CD14-positive monocyte (primary cell): ENCODE data around the gene LANCL1. TPM values are rescaled to one million over a fixed set of nuclear protein-coding genes. Genes with fewer than 3 reads are reported as not detected.

Source experiments
- DNase-seq, 3 donors: peaks; one replicate each; pipeline ENCODE4 v3.0.0-alpha.2; 2011 to 2022
- H2AFZ ChIP-seq: 2 replicates; pipeline ENCODE4 v1.6.0; 2012; ENCODE audit warnings: mild to moderate bottlenecking, low read depth, low read length, inconsistent platforms; ENCODE audit not compliant: insufficient read depth, poor library complexity, severe bottlenecking
- H3K27ac ChIP-seq, 2 donors: 1 replicate in 1 of 2; 2 replicates in 1 of 2; pipeline ENCODE4 v1.5.1; 2012 to 2013; ENCODE audit warnings: low read length in 2 of 2, control low read depth in 1 of 2, inconsistent platforms in 1 of 2, low read depth in 1 of 2, mild to moderate bottlenecking in 1 of 2
- H3K27me3 ChIP-seq, 2 donors: one replicate each; pipeline versions ENCODE4 v1.6.0 to v1.6.1; 2011 to 2013; ENCODE audit warnings: low read length in 2 of 2; ENCODE audit not compliant: control insufficient read depth in 2 of 2, insufficient read depth in 2 of 2
- H3K36me3 ChIP-seq, 2 donors: replicated peaks in 1 of 2; 1 replicate in 1 of 2; 2 replicates in 1 of 2; pipeline versions ENCODE4 v1.5.1 to v1.6.1; 2012 to 2013; ENCODE audit warnings: low read length in 2 of 2, control low read depth in 1 of 2, inconsistent platforms in 1 of 2, mild to moderate bottlenecking in 1 of 2; ENCODE audit not compliant: insufficient read depth in 2 of 2, control insufficient read depth in 1 of 2
- H3K4me1 ChIP-seq, 2 donors: 1 replicate in 1 of 2; 2 replicates in 1 of 2; pipeline versions ENCODE4 v1.5.1 to v1.6.1; 2012 to 2013; ENCODE audit warnings: low read length in 2 of 2, control low read depth in 1 of 2, inconsistent platforms in 1 of 2, mild to moderate bottlenecking in 1 of 2, moderate library complexity in 1 of 2; ENCODE audit not compliant: insufficient read depth in 2 of 2, control insufficient read depth in 1 of 2
- H3K4me2 ChIP-seq: replicated peaks from 2 replicates; pipeline ENCODE3; 2012; ENCODE audit warnings: low read length, moderate library complexity, mild to moderate bottlenecking; ENCODE audit not compliant: poor library complexity, severe bottlenecking; ENCODE audit errors: extremely low read depth
- H3K4me3 ChIP-seq, 3 experiments: fragments of 200-600 bp in 1 of 3; sonication (generic) in 1 of 3; replicated peaks in 1 of 3; 1 replicate in 2 of 3; 2 replicates in 1 of 3; pipeline ENCODE4 v1.5.1; 2011 to 2013; ENCODE audit warnings: low read length in 3 of 3, mild to moderate bottlenecking in 3 of 3, control low read depth in 2 of 3, low read depth in 2 of 3, inconsistent platforms in 1 of 3, moderate library complexity in 1 of 3
- H3K79me2 ChIP-seq: 2 replicates; pipeline ENCODE4 v1.6.0; 2012; ENCODE audit warnings: mild to moderate bottlenecking, control low read depth, inconsistent platforms, low read length, moderate library complexity; ENCODE audit not compliant: insufficient read depth
- H3K9ac ChIP-seq: 2 replicates; pipeline ENCODE4 v1.6.0; 2017; ENCODE audit warnings: low read length, mild to moderate bottlenecking; ENCODE audit not compliant: insufficient read depth, poor library complexity, severe bottlenecking
- H3K9me3 ChIP-seq, 2 donors: replicated peaks in 1 of 2; 1 replicate in 1 of 2; 2 replicates in 1 of 2; pipeline versions ENCODE4 v1.5.1 to v1.6.1; 2012 to 2013; ENCODE audit warnings: low read length in 2 of 2, control low read depth in 1 of 2; ENCODE audit not compliant: control insufficient read depth in 1 of 2, insufficient read depth in 1 of 2
- H4K20me1 ChIP-seq: 2 replicates; pipeline ENCODE4 v1.6.0; 2012; ENCODE audit warnings: mild to moderate bottlenecking, low read length, control low read depth, moderate library complexity; ENCODE audit not compliant: insufficient read depth
- H3K27ac Mint-ChIP-seq, 7 donors: one replicate each; pipeline ENCODE4 v1.8.0; 2020; ENCODE audit warnings: mild to moderate bottlenecking in 7 of 7, mixed read lengths in 7 of 7, moderate library complexity in 6 of 7, inconsistent platforms in 2 of 7
- H3K27me3 Mint-ChIP-seq, 3 donors: one replicate each; pipeline ENCODE4 v1.8.0; 2021 to 2022; ENCODE audit warnings: low read depth in 3 of 3, mild to moderate bottlenecking in 3 of 3, mixed read lengths in 3 of 3, moderate library complexity in 3 of 3, inconsistent platforms in 1 of 3
- H3K36me3 Mint-ChIP-seq, 2 donors: one replicate each; pipeline ENCODE4 v1.8.0; 2020; ENCODE audit warnings: mixed read lengths in 2 of 2, inconsistent platforms in 1 of 2, mild to moderate bottlenecking in 1 of 2
- H3K4me1 Mint-ChIP-seq: one replicate; pipeline ENCODE4 v1.8.0; 2020; ENCODE audit warnings: mild to moderate bottlenecking, mixed read lengths
- H3K4me3 Mint-ChIP-seq, 2 donors: one replicate each; pipeline ENCODE4 v1.8.0; 2020; ENCODE audit warnings: mild to moderate bottlenecking in 2 of 2, mixed read lengths in 2 of 2, moderate library complexity in 1 of 2
- H3K9me3 Mint-ChIP-seq, 7 donors: one replicate each; pipeline ENCODE4 v1.8.0; 2020 to 2022; ENCODE audit warnings: mixed read lengths in 7 of 7, mild to moderate bottlenecking in 6 of 7, moderate library complexity in 6 of 7, inconsistent platforms in 2 of 7
- CTCF ChIP-seq: fragments of 200-600 bp; IDR thresholded peaks from one replicate; pipeline ENCODE4 v1.8.0; 2022; ENCODE audit warnings: antibody characterized with exemption, mild to moderate bottlenecking
- WGBS: methylation state at CpG from one replicate; pipeline ENCODE4 v1.1.5; 2013; ENCODE audit warnings: missing lambda C conversion rate; ENCODE audit not compliant: insufficient coverage; 5-methylcytosine and 5-hydroxymethylcytosine counted together
- intact Hi-C, 2 donors: fragments of 100-400 bp; cut with micrococcal nuclease; formaldehyde crosslinking; loops; one replicate each; pipeline versions ENCODE4 v1.15.0 to v1.15.1; 2023
- polyA plus RNA-seq, 3 donors: library from polyadenylated mRNA; depleted of rRNA in 1 of 3; unstranded in 2 of 3; stranded (reverse) in 1 of 3; fragments of 300-500 nt in 2 of 3; fragments of >200 nt in 1 of 3; fragmentation: Illumina TruSeq in 2 of 3; gene quantifications; 1 replicate in 2 of 3; 2 replicates in 1 of 3; pipeline ENCODE4 v1.2.3, GENCODE V29; 2012 to 2021

LANCL1 gene
- polyA plus RNA-seq, 3 donors = 4.8 to 11.1 (median 6.1) TPM

- no peak for TF ChIP-seq CTCF
- H3K4me3 ChIP-seq = no peak overlapping the region
- no peaks in the 10 kb centered on the region for H3K4me1 ChIP-seq
- no peak overlapping the region for H3K27ac ChIP-seq
- no peak overlapping the region for H3K27ac Mint-ChIP-seq
- no peaks in the 10 kb centered on the region for H3K9me3 ChIP-seq
- H3K79me2 ChIP-seq = no peaks in the 10 kb centered on the region
- H3K27me3 Mint-ChIP-seq = no peaks in the 10 kb centered on the region
- peaks cover 16 to 49% of the 10 kb centered on the region in 2 donors for H3K36me3 ChIP-seq
- no peak overlapping the region for H2AFZ ChIP-seq
- no CpG with 5 or more reads among the region's 1 CpG for WGBS
- no peak overlapping the region for H3K9ac ChIP-seq
- no peak overlapping the region for H3K4me3 Mint-ChIP-seq
- H3K27me3 ChIP-seq = no peaks in the 10 kb centered on the region
- intact Hi-C loops = no loop called here
- DNase-seq = no peak
- H3K4me2 ChIP-seq = no peak overlapping the region
- H3K9me3 Mint-ChIP-seq = peaks cover 0 to 2% (median 0%) of the 10 kb centered on the region in 7 donors
- peaks cover 41 to 43% of the 10 kb centered on the region in 2 donors for H3K36me3 Mint-ChIP-seq
- no peaks in the 10 kb centered on the region for H3K4me1 Mint-ChIP-seq
- no peaks in the 10 kb centered on the region for H4K20me1 ChIP-seq
These were observed 41.1 kb downstream of the LANCL1 start for GRCh38 chr2:210435439-210435838.

- Mint-ChIP-seq H3K4me3 (no peak overlapping the region), H3K4me1 (no peaks in the 10 kb centered on the region), H3K36me3 (peaks cover 33 to 36% of the 10 kb centered on the region in 2 donors), H3K9me3 (peaks cover 0 to 5% (median 1%) of the 10 kb centered on the region in 7 donors), H3K27ac (no peak overlapping the region), H3K27me3 (no peaks in the 10 kb centered on the region)
- H3K4me2 ChIP-seq = no peak overlapping the region
- no peak for TF ChIP-seq CTCF
- H3K36me3 ChIP-seq = peaks cover 16 to 40% of the 10 kb centered on the region in 2 donors
- H4K20me1 ChIP-seq = no peaks in the 10 kb centered on the region
- H3K9ac ChIP-seq = no peak overlapping the region
- H3K27ac ChIP-seq = no peak overlapping the region
- H2AFZ ChIP-seq = no peak overlapping the region
- no peak for DNase-seq
- no peaks in the 10 kb centered on the region for H3K79me2 ChIP-seq
- intact Hi-C loops = no loop called here
- H3K4me3 ChIP-seq = no peak overlapping the region
- no peaks in the 10 kb centered on the region for H3K27me3 ChIP-seq
- H3K9me3 ChIP-seq = peaks cover under 1 to 2% of the 10 kb centered on the region in 2 donors
- WGBS = 89% methylated on average over 1 of the region's 1 CpG
- no peaks in the 10 kb centered on the region for H3K4me1 ChIP-seq
These were observed 43.9 kb downstream of the LANCL1 start for GRCh38 chr2:210432633-210433032.
